Hematopoietic multipotent progenitor cell (in vitro differentiated cells): ENCODE results near the gene IPO8. TPM values are rescaled to one million over a fixed set of nuclear protein-coding genes. Genes with fewer than 3 reads are reported as not detected.
"Not testable (repeated sequence)": the region's sequence is repeated elsewhere in the genome, so short reads cannot be mapped to it uniquely, and the experiment has no call there.

Experiments
- DNase-seq, 3 donors: peaks; one replicate each; pipeline ENCODE4 v3.0.0-alpha.2; 2011 to 2015; ENCODE audit warnings: low read depth in 2 of 3, low spot score in 2 of 3
- total RNA-seq: library from RNA; depleted of rRNA; stranded (reverse); fragments of >200 nt; gene quantifications from one replicate; pipeline ENCODE4 v1.2.3, GENCODE V29; 2012

Gene IPO8
- total RNA-seq, 1 donor, result 18.0 TPM

DNA sequence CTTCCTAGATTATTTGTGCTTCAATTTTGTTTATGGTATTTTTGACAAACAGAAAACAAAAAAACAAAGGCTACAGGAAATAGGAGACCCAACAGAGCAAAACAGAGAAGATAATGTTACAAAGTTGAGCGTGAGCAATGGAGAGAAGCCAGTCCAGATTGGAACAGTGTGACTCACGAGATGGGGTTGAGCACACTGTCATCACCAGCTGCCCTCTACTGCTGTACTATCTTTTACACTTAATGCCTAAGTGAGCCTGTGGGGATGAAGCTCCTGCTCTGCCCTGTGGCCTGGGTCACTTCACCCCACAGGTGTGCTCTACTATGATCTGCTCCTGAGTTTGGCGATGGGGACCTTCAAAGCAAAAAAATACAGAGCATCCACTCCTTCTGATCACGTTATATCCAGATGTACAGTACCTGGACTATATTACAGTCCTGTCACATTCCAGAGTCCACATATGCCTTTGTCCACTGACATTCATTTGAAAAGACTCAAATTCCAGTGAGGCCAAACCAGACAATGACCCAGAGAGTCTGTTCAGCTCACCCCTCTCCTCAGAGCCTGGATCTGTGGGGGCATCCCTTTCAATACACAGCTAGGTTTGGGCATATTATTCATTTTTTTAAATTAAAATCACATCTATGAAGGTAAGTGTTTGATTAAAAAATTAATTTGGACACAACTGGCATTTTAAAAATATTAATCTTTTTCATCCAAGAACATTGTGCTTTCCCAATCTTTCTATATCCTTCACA, 4.4 kb downstream of the IPO8 start:
- DNase-seq, result no peak

DNA sequence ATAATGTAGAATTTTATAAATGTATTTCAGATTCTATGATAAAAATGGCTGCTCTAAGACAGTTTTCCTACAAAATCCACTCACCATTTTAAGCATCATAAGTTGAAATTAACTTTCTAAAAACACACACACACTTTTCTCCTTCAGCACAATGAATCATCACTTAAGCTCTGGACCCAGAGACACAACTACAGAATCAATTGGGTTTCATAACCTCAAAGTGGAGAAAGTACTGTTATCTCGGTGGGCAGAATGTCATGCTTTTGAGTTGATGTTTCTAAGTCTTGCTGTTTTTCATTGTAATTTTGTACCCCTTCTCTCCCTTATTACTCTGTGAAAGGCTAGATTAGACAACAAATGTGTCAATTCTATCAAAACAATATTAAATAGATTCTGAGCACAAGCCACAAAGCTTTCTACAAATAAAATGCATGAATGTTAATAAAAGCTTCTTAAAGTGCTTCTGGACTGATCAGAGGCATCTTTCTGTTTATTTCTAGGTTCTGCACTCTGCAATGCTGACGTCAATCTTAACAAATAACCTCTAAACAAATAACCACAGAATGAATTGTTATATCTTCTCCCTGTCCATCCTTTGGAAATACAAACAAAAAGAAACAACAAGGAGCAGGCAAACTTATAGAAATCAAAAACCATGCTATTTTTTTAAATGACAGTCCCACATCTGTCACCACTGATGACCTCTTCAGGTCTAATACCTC, 8.2 kb downstream of the IPO8 start:
- no peak for DNase-seq

DNA sequence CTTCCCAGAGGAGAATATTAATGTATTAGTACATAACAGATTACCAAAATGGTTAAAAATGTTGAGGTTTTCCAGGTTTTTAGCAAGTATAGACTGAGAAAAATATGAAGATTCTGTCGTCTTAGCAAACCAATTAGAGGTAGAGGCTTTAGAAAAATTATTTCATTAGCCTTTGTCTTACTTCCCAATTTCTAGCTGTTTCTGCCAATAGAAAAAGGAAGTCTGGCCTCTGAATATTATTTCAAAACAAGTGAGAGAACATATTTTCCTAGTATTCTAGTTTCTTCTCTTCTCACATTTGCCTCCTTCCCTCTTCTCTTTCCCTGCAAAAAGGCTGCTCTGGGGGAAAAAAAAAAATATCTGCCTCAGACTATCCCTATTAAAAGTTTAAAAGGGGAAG, 16.4 kb downstream of the IPO8 start:
- no peak for DNase-seq

- no peak for DNase-seq
Observed at GRCh38 chr12:30678221-30678620, 17.4 kb downstream of the IPO8 start.

GRCh38 chr12:30661210-30661609, 34.5 kb downstream of the IPO8 start:
- no peak for DNase-seq

- DNase-seq, result no peak
Observed at GRCh38 chr12:30652034-30652696, 43.5 kb downstream of the IPO8 start.

- no peak for DNase-seq
Observed at GRCh38 chr12:30646821-30647220, 48.8 kb downstream of the IPO8 start.

- DNase-seq, result no peak
Observed at GRCh38 chr12:30643366-30643765, 52.3 kb downstream of the IPO8 start.

DNA sequence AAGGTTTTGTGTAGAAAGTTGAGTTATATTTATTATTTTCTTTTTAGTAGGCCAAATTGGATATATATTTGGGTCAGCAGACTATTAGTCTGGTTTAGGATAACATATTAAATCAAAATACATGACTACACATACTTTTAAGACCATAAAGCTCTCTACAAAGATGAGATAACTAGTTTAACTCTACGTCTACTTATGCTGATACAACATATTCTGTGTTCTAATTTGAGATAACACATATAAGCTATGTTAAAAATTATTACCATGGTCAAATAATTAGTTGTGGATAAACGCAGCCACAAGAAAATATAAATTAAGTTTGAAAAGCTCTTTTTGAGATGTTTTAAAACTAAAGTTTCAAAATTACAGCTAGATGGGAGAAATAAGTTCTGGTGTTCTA, 55.3 kb downstream of the IPO8 start:
- DNase-seq, result no peak

GRCh38 chr12:30635385-30635784, 60.3 kb downstream of the IPO8 start:
- no peak for DNase-seq

GRCh38 chr12:30631740-30632139, 63.9 kb downstream of the IPO8 start:
- no peak for DNase-seq

DNA sequence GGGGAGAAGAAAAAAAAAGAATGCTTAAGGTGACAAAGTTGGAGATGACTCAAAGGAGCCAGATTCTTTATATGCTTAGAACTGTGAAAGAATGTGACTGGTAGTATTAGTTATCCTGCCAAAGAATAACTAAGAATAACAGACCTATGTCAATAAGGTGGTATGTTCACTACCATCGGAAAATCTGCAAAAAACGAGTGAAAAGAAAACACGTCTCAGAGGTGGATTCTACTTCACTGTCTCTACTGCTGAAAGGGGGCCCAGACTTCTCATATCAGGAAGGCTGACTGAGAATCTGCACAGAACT, 64.7 kb downstream of the IPO8 start:
- DNase-seq, result no peak

GRCh38 chr12:30630076-30630978, 65.3 kb downstream of the IPO8 start:
- DNase-seq, result no peak

- DNase-seq, result no peak
Observed at GRCh38 chr12:30626847-30627246, 68.8 kb downstream of the IPO8 start.

- no peak for DNase-seq
Observed at GRCh38 chr12:30624009-30624408, 71.7 kb downstream of the IPO8 start.

DNA sequence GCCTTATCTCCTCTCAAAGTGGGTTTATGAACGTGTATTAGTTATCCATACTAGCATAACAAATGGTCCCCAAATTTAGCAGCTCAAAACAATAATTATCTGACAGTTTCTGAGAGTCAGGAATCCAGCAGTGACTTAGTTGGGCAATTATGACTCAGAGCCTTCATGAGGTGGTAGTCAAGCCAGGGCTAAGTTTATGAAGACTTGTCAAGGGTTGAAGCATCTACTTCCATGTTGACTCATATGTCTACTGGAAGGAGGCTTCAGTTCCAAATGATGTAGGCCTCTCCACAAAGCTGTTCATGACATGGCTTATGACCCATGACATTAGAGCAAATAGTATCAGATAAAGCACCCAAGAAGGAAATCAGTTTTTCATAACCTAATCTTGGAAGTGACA, 73.2 kb downstream of the IPO8 start:
- DNase-seq, result no peak

- not testable (repeated sequence) for DNase-seq
Observed at GRCh38 chr12:30621663-30622241, 73.9 kb downstream of the IPO8 start.

- DNase-seq, result no peak
Observed at GRCh38 chr12:30617346-30618016, 78.2 kb downstream of the IPO8 start.

DNA sequence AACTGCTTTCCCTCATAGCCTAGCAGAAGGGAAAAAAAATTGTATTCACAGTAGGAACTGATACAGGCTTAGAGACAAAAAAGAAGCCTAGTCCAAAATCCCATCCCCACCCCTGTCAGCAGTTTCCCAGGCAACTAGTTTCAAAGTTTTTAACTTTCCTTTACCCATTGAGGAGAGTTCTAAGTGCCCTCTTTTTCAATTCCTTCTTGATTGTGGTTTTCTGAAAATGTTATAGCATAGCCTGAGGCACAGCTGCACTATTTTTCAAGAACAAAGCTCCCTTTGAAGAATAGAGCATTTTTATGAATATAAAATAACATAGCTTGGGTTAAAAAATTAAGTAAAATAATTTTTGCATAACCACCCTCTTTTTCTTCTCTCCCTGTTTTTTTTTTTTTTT, 81.6 kb downstream of the IPO8 start:
- peak in 1 of 3 donors; percentile 2 for DNase-seq
